Spinal cord (tissue), 10 donors: Measurements from ENCODE around the gene SOD2. TPM values are rescaled to one million over a fixed set of nuclear protein-coding genes. Genes with fewer than 3 reads are reported as not detected.
A peak's percentile ranks its signal among the peaks of the same experiment; 100 is the strongest.
"Not testable (repeated sequence)": the region's sequence is repeated elsewhere in the genome, so short reads cannot be mapped to it uniquely, and the experiment has no call there.

Experiments used
- DNase-seq, 6 donors: peaks; one replicate each; pipeline versions ENCODE4 v3.0.0 to v3.0.0-alpha.2; 2013 to 2015; ENCODE audit warnings: low spot score in 6 of 6, low read depth in 4 of 6
- H3K27ac ChIP-seq: one replicate; pipeline ENCODE4 v1.5.1; 2013; ENCODE audit warnings: low read depth, low read length, control low read depth
- H3K27me3 ChIP-seq: one replicate; pipeline ENCODE4 v1.6.1; 2013; ENCODE audit warnings: low read length; ENCODE audit not compliant: control insufficient read depth, insufficient read depth
- H3K36me3 ChIP-seq: one replicate; pipeline ENCODE4 v1.6.1; 2013; ENCODE audit warnings: low read length; ENCODE audit not compliant: control insufficient read depth, insufficient read depth
- H3K4me1 ChIP-seq: one replicate; pipeline ENCODE4 v1.6.1; 2013; ENCODE audit warnings: low read length; ENCODE audit not compliant: control insufficient read depth, insufficient read depth
- H3K4me3 ChIP-seq: one replicate; pipeline ENCODE4 v1.5.1; 2013; ENCODE audit warnings: low read depth, low read length, control low read depth
- H3K9me3 ChIP-seq: one replicate; pipeline ENCODE4 v1.6.1; 2013; ENCODE audit warnings: low read length; ENCODE audit not compliant: control insufficient read depth, insufficient read depth
- WGBS: methylation state at CpG from one replicate; pipeline ENCODE4 v1.1.5; 2013; ENCODE audit warnings: missing lambda C conversion rate; ENCODE audit not compliant: insufficient coverage; 5-methylcytosine and 5-hydroxymethylcytosine counted together
- polyA plus RNA-seq, 2 donors: library from polyadenylated mRNA; unstranded; fragments of 120-200 nt; gene quantifications; one replicate each; pipeline ENCODE4 v1.2.1, GENCODE V29; 2013; ENCODE audit not compliant: insufficient read length in 2 of 2
- total RNA-seq, 2 donors: library from RNA; depleted of rRNA in 1 of 2; stranded (reverse); fragments of 120-200 nt in 1 of 2; fragments of >200 nt in 1 of 2; gene quantifications; one replicate each; pipeline versions ENCODE4 v1.2.3 to v1.2.4, GENCODE V29; 2013 to 2014
- donor health status: healthy.

The SOD2 gene
- total and polyA plus RNA-seq, 4 donors = 95.2 to 142 (median 111) TPM

GRCh38 chr6:159700970-159701369 lies 7.9 kb upstream of the SOD2 start:
- Histone ChIP-seq H3K27me3 (no peaks in the 10 kb centered on the region), H3K27ac (no peak overlapping the region), H3K36me3 (no peaks in the 10 kb centered on the region), H3K4me1 (no peaks in the 10 kb centered on the region), H3K9me3 (no peaks in the 10 kb centered on the region), H3K4me3 (no peak overlapping the region)
- no peak for DNase-seq
- 100% methylated on average over 1 of the region's 1 CpG for WGBS

DNA sequence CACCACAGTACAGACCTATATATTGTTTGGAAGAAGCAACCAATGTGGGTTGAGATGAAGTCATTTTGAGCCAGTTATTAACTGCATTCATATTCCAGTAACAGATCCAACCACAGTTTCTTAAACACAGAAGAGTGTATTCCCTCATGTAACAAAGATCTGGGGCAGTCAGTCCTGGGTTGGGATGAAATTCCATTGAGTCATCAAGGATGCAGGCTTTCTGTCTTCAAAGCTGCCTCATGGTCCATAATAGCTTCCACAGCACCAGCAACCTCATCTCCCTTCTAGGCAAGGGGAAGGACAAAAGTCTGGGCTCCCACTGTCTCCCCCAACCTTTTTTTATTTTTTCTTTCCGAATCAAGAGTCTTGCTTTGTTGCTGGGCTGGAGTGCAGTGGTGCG lies 2.9 kb upstream of the SOD2 start:
- H3K4me3 ChIP-seq = no peak overlapping the region
- H3K9me3 ChIP-seq = no peaks in the 10 kb centered on the region
- H3K36me3 ChIP-seq = peaks cover 6% of the 10 kb centered on the region
- no peak overlapping the region for H3K27ac ChIP-seq
- no peaks in the 10 kb centered on the region for H3K27me3 ChIP-seq
- DNase-seq = no peak
- H3K4me1 ChIP-seq = peaks cover 22% of the 10 kb centered on the region
- 100% methylated on average over 2 of the region's 2 CpGs for WGBS

GRCh38 chr6:159693894-159694545 lies 979 bp upstream of the SOD2 start:
- Histone ChIP-seq H3K27ac (peak overlapping the region; percentile 92), H3K9me3 (no peaks in the 10 kb centered on the region), H3K4me1 (peaks cover 22% of the 10 kb centered on the region), H3K4me3 (peak overlapping the region; percentile 86), H3K36me3 (peaks cover 14% of the 10 kb centered on the region), H3K27me3 (no peaks in the 10 kb centered on the region)
- peak in 2 of 6 donors; percentile 26 for DNase-seq
- WGBS = 41% methylated on average over 7 of the region's 14 CpGs

GRCh38 chr6:159692303-159693127 lies 526 bp downstream of the SOD2 start:
- DNase-seq = peak in 4 of 6 donors; percentile 24 to 72 (median 58)
- no peaks in the 10 kb centered on the region for H3K9me3 ChIP-seq
- WGBS = under 1% methylated on average over 64 of the region's 66 CpGs
- peak overlapping the region; percentile 86 for H3K4me3 ChIP-seq
- H3K4me1 ChIP-seq = peaks cover 22% of the 10 kb centered on the region
- H3K27ac ChIP-seq = peak overlapping the region; percentile 92
- peaks cover 18% of the 10 kb centered on the region for H3K36me3 ChIP-seq
- H3K27me3 ChIP-seq = no peaks in the 10 kb centered on the region

GRCh38 chr6:159691963-159692287 lies 1.1 kb downstream of the SOD2 start:
- Histone ChIP-seq H3K36me3 (peaks cover 18% of the 10 kb centered on the region), H3K9me3 (no peaks in the 10 kb centered on the region), H3K27ac (no peak overlapping the region), H3K4me1 (peaks cover 22% of the 10 kb centered on the region), H3K4me3 (peak overlapping the region; percentile 86), H3K27me3 (no peaks in the 10 kb centered on the region)
- DNase-seq = peak in 1 of 6 donors; percentile 9
- 52% methylated on average over 6 of the region's 7 CpGs for WGBS

GRCh38 chr6:159691133-159691962 lies 1.7 kb downstream of the SOD2 start:
- H3K4me1 ChIP-seq = peaks cover 22% of the 10 kb centered on the region
- DNase-seq = peak in 5 of 6 donors; percentile 30 to 83 (median 40)
- H3K4me3 ChIP-seq = peak overlapping the region; percentile 86
- peaks cover 20% of the 10 kb centered on the region for H3K36me3 ChIP-seq
- no peaks in the 10 kb centered on the region for H3K27me3 ChIP-seq
- H3K9me3 ChIP-seq = no peaks in the 10 kb centered on the region
- H3K27ac ChIP-seq = no peak overlapping the region
- 34% methylated on average over 7 of the region's 11 CpGs for WGBS

DNA sequence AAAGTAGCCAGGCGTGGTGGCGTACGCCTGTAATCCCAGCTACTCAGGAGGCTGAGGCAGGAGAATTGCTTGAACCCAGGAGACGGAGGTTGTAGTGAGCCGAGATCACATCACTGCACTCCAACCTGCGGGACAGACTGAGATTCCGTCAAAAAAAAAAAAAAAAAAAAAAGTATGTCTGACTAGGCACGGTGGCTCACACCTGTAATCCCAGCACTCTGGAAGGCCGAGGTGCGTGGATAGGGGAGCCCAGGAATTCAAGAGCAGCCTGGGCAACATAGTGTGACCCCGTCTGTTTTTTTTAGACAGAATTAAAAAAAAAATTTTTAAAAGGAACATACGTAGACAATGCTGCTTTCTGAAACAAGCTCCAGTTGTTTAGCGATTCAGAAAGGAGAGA lies 2.9 kb downstream of the SOD2 start:
- not testable (repeated sequence) for H3K27ac ChIP-seq, DNase-seq, H3K4me3 ChIP-seq, H3K27me3 ChIP-seq, H3K9me3 ChIP-seq
- peaks cover 22% of the 10 kb centered on the region for H3K4me1 ChIP-seq
- 94% methylated on average over 10 of the region's 13 CpGs for WGBS
- peaks cover 20% of the 10 kb centered on the region for H3K36me3 ChIP-seq

DNA sequence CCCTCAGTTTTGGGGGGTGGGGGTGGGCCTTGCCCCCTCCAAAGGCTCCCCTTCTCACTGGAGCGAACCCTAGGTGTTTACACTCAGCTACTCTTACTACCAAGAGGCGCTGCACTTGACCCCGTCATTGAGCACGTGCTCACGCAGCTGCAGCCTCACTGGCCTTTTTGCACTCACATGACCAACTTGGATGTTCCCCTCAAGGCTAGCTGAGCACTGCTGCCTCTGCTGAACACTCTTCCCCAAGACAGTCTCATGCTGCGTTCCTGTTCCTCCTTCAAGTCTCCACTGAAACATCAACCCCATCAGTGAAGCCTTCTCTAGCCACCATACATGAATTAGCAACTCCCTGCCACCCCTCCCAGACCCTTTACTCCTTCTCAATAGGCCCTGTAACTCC lies 4.0 kb downstream of the SOD2 start:
- Histone ChIP-seq H3K27ac (no peak overlapping the region), H3K9me3 (no peaks in the 10 kb centered on the region), H3K27me3 (no peaks in the 10 kb centered on the region), H3K4me1 (peaks cover 16% of the 10 kb centered on the region), H3K36me3 (peaks cover 23% of the 10 kb centered on the region), H3K4me3 (no peak overlapping the region)
- no peak for DNase-seq
- 90% methylated on average over 6 of the region's 6 CpGs for WGBS

- H3K27me3 ChIP-seq = no peaks in the 10 kb centered on the region
- H3K27ac ChIP-seq = no peak overlapping the region
- no peak overlapping the region for H3K4me3 ChIP-seq
- WGBS = 86% methylated on average over 3 of the region's 5 CpGs
- H3K9me3 ChIP-seq = no peaks in the 10 kb centered on the region
- DNase-seq = no peak
- H3K4me1 ChIP-seq = peaks cover 11% of the 10 kb centered on the region
- peaks cover 27% of the 10 kb centered on the region for H3K36me3 ChIP-seq
Measured at GRCh38 chr6:159688266-159688905, 4.7 kb downstream of the SOD2 start.
